HCT116 (cell line): ENCODE results near the gene ZNF276.

Experiments
- ATF3 ChIP-seq: IDR thresholded peaks from 2 replicates; pipeline ENCODE4 v1.6.1; 2012
- POLR2A ChIP-seq: IDR thresholded peaks from 2 replicates; pipeline ENCODE4 v1.7.0; 2011; ENCODE audit warnings: borderline replicate concordance; ENCODE audit not compliant: insufficient read depth, insufficient read length; ENCODE audit errors: extremely low read depth
- TF ChIP-seq, protein P1 (sequence below), 3 experiments: fragments of 200-600 bp in 1 of 3; sonication (generic) in 1 of 3; IDR thresholded peaks in 2 of 3; conservative IDR thresholded peaks in 1 of 3; 2 replicates each; pipeline ENCODE4 v1.5.1; 2012 to 2017; ENCODE audit warnings: low read depth in 2 of 3, low read length in 2 of 3, antibody characterized with exemption in 1 of 3, borderline replicate concordance in 1 of 3, control low read depth in 1 of 3, mild to moderate bottlenecking in 1 of 3, mixed read lengths in 1 of 3, mixed run types in 1 of 3, moderate library complexity in 1 of 3; ENCODE audit not compliant: insufficient read depth in 1 of 3

DNA sequence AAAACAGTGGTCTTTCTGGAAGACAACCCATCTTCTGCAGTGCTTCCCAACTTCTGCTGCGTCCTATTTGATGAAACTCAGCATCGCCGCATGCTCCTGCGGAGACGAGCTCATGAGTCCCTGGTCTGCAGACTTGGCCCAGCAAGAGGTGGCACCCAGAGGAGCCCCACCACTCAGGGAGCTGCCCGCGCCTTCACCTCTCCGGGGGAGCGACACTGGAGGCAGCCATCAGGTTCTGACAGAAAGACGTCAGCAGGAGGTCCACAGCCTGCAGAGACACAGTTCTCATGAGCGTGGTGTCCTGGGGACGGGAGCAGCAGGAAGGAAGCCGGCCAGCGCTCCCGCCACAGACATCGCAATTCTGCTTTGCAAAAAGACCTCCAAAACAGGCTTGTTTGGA lies 49.0 kb downstream of the ZNF276 start:
- no peak for TF ChIP-seq POLR2A
- TF ChIP-seq, protein P1, sequence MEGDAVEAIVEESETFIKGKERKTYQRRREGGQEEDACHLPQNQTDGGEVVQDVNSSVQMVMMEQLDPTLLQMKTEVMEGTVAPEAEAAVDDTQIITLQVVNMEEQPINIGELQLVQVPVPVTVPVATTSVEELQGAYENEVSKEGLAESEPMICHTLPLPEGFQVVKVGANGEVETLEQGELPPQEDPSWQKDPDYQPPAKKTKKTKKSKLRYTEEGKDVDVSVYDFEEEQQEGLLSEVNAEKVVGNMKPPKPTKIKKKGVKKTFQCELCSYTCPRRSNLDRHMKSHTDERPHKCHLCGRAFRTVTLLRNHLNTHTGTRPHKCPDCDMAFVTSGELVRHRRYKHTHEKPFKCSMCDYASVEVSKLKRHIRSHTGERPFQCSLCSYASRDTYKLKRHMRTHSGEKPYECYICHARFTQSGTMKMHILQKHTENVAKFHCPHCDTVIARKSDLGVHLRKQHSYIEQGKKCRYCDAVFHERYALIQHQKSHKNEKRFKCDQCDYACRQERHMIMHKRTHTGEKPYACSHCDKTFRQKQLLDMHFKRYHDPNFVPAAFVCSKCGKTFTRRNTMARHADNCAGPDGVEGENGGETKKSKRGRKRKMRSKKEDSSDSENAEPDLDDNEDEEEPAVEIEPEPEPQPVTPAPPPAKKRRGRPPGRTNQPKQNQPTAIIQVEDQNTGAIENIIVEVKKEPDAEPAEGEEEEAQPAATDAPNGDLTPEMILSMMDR (IDR thresholded peaks at IDR 0.05 in 2 of 3, conservative IDR thresholded peaks at IDR 0.05 in 1 of 3; ENCODE audit: borderline replicate concordance in 1 of 3, insufficient read depth in 1 of 3, low read depth in 2 of 3, low read length in 2 of 3) = no peak
- TF ChIP-seq ATF3 = no peak
